NCI-H146 (cell line): Measurements from ENCODE around the gene TBX19.

Experiments
- DNase-seq: peaks from one replicate; lab custom pipeline; 2025; lab: John Stamatoyannopoulos, UW

Gene TBX19

DNA sequence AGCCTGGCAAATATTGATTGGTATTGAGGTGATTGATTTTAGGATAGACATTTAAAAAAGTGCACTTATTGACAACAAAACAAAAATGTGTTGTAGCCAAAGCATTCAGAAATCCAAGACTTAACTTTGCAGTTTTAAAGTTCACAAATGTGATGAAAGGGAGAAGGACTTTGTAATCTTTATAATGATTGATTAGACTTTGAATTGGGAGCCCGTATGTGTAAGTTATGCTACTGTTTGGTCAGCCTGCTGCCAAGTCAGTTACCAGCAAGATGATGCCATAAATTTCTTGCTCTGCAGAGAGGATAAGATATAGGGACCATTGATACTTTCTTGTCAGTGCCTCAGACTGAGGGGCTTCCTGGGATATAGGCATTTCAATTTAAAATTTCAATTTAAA is 39.5 kb downstream of the TBX19 start:
- DNase-seq, result no peak

DNA sequence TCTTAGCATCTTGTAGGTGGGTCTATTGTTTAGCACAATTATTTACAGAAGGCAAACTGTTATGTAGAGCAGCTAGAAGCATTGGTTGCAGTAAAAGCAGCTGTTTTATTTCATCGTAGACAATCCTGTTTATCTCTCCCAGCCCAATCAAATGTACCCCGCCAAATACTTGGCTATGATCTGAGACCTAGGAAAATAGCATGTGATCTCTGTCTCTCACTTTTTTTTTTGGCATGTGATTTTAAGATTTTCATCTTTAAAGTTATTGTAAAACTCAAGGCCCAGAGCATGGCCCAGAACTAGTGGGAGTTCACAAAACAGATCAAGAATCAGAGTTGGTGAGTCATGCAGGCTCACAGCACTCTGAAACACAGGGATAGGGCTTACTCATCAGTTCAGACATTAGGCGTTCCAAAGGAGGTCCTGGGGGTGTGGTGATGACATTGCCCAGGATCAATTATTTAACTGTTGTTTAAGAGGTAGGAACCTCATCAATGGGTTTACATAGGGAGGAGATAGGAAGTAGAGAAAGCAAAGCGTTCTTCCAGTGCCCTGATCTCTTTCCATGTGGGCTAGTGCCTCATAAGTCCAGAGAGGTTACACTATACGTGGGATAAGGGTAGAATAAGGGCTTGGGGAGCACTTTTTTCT is 40.2 kb downstream of the TBX19 start:
- DNase-seq, result no peak

DNA sequence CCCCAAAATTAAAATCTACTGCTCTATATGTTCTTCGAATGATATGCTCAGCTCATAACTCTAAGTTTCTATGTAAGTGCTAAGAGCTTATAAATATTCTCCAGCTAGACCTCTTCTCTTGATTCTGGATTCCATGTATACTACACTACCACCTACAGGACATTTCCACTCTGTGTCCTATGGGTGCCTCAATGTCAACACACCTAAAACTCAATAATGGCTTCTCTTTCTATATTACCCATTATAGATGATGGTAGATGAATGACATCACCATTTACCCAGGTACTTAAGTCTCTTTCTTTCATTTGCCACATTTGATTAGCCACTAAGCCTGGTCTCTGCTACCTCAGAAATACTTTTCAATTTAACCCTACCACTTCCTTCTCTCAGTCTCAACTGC is 41.3 kb downstream of the TBX19 start:
- peak; percentile 18 for DNase-seq

DNA sequence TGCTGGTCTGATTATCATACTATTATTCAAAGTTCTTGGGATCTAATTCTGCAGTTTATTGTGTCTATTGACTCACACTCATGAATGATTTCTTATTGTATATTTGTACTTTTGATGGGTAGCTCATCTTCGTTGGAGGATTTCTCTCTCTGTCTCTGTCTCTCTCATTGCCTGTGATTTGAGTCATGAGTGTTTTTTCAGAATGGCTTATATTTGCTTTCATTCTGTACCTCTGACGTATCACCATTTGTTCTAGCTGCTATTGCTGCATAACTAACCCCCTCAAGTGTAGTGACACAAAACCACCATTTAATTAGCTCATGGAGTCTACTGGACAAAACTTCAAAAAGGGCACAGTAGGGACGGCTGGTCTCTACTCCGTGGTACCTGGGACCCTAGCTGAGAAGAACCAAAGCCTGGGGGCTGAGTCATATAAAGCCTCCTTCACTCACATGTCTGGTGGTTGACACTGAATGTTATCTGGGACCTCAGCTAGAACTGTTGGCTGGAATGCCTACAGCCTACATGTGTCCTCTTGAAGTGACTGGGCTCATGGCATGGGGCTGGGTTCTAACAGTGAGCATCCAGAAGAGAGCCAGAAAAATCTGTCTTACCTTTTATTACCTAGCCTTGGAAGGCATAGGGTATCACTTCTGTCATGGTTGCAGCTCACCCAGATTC is 44.2 kb downstream of the TBX19 start:
- no peak for DNase-seq

DNA sequence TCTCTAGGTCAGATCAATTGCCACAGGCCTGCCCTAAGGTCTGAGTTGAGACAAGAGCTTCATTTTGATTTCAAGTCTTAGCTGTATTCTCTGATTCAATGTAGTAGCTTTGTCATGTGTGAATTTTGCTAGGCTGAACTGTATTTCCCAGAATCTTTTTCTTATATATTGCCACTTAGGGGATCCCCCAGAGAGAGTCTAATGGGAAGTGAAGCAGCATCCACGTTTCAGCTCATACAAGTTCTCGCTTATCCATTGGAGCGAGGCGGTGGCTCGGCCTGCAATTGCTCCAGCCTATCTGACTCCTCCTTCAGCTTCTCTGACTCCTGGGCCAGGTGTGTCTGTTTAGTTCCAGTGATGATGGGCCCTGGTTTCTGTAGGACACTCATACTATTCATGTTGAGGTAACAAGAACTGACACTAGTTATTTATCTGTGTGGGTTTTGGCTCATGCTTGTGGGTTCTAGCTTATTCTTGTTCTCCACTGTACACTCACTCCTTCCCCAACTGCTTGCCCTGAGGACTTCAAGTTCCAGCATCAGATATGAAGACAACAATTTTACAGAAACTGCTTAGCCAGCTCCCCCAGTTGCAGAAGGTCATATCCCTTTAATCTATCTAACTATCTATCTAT is 48.2 kb downstream of the TBX19 start:
- DNase-seq, result no peak

DNA sequence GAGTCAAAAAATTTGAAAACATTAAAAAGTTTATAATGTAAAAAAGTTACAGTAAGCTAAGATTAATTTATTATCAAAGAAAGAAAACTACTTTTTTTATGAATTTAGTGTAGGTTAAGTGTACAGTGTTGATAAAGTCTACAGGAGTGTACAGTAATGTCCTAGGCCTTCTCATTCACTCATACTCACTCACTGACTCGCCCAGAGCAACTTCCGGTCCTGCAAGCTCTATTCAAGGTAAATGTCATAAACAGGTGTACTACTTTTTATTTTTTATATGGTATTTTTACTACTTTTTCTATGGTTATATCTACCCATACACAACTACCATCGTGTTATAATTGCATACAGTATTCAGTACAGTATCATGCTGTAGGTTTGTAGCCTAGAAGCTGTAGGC is 49.6 kb downstream of the TBX19 start:
- no peak for DNase-seq

DNA sequence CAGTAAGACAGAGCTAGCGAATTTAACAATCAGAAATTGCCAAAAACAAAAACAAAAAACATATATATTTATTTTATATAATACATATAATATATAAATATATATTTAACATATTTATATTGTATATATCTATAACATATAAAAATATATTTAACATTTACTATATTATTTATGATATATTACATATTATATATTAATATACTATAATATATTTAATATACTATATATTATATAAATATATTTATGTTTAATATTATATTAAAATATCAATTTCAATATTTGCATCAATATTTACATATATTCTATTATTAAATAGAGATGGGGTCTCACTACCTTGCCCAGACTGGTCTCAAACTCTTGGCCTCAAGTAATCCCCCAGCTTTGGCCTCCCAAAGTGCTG is 50.9 kb downstream of the TBX19 start:
- no peak for DNase-seq

DNA sequence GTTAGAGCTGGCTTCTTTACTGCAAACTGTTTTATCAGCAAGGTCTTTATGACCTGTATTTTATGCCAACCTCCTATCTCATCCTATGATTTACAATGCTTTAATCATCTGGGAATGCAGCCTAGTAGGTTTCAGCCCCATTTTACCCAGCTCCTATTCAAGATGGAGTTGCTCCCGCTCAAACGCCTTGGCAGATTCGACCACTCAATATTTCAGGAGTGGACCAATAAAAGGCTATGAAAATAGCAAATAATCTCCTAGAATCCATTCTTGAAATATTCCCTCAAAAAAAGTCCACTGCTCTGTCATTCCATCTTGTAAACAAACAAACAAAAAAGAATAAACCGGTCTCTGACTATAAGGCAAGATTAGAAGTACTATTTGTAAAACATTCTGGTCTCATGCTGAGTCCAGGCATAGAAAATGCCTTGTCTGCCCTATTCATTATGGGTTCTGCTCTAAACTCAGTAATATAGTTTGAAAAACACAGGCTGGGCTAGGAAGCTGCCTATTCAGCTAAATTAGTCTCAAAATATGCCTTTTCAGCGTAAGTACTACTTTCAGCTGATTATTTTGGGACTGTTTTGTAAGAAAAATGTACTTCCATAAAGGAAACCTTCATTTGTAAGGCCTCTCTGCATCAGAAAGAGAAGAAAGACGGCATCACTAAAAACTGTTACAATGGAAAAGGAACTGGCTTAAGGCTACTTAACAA is 53.0 kb downstream of the TBX19 start:
- DNase-seq, result no peak

DNA sequence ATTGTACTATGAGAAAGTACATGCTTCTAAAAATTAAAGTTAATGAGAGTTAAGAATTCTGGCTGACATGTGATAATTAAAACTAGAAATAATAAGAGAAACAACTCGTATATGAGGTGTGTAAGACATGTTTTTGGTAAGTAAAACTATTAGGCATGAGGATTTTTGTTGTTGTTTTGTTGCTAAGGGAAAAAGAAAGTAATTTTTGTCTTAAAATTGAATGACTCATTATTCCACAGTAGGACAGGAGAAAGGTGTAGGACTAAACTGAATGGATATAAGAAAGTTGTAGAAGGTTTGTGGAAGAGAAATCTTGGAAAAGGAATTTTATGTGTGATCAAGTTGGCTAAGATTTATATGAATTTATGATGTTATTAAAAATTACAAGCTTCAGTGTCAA is 54.8 kb downstream of the TBX19 start:
- DNase-seq, result no peak

DNA sequence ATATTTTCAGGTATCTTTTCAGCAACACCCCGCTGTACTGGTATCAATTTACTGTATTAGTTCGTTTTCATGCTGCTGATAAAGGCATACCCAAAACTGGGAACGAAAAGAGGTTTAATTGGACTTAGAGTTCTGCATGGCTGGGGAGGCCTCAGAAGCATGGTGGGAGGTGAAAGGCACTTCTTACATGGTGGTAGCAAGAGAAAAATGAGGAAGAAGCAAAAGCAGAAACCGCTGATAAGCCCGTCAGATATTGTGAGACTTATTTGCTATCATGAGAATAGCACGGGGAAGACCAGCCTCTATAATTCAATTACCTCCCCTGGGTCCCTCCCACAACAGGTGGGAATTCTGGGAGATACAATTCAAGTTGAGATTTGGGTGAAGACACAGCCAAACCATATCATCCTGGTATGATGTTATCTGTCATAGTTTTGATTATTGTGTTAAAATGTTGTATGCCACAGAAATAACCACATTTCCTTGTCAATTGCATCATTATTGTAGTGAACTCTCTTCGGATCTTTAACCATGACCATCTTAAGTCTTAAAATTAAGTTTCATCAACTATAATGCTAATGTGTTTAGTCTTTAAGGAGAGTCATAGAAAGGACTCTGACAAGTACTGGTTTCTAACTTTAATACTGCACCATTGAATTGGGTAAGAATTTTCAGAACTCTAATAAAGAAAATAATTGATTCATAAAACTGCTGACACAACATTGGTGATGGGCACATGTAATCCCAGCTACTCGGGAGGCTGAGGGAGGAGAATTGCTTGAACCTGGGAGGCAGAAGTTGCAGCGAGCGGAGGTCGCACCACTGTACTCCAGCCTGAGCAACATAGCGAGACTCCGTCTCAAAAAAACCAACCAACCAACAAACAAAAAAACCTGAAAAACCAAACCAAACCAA is 58.2 kb downstream of the TBX19 start:
- DNase-seq, result no peak

DNA sequence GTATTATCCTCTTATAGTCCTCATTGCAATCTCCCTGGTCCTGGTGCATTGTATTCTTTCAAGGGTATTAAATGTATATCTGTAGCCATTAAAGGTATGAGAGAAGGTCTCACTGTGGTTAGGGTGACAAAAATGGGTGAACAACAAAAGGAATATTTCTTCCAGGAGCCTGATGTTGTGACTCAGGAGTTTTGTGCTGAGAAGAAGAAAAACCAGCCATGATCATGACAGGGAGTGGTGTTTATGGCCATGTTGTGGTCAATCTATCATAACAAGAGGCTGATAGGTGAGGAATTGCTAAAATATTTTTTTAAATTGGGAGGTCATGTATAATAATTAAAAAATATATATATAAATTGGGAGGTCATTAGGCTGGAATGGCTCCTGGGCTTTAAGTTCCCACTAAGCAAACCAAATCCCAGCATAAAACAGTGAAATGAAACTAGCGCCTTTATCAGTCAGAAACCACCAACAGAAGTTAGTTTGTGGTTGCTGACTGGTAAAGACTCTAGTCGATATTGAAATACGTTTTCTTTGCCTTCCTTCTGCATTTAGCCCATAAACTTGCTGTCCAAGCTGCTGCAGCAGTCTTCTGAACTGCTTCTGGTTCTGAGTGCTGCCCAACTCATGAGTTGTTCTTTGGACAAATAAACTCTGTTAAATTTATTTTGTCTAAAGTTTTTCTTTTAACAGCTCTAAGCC is 60.3 kb downstream of the TBX19 start:
- DNase-seq, result no peak

DNA sequence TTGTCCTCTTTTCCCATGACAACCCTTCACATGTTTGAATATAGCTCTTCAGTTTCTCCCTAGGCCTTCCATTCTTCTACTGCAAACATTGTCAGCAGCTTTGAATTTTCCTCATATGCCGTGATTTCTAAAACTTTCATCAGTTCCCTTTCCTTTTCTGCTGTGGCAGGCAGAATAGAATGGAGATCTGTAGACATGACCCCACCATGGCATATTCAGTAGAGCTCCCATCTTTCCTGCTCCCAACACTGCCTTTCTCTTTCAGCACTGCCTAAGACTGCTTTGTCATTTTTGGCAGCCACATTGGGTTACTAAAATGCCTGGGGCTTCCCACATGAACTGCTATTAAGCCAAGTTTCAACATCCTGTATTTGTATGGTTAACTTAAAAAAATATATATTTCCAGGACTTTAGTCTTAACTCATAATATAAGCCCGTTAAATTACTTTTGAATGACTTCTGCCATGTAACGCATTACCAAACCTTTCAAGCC is 60.9 kb downstream of the TBX19 start:
- no peak for DNase-seq

DNA sequence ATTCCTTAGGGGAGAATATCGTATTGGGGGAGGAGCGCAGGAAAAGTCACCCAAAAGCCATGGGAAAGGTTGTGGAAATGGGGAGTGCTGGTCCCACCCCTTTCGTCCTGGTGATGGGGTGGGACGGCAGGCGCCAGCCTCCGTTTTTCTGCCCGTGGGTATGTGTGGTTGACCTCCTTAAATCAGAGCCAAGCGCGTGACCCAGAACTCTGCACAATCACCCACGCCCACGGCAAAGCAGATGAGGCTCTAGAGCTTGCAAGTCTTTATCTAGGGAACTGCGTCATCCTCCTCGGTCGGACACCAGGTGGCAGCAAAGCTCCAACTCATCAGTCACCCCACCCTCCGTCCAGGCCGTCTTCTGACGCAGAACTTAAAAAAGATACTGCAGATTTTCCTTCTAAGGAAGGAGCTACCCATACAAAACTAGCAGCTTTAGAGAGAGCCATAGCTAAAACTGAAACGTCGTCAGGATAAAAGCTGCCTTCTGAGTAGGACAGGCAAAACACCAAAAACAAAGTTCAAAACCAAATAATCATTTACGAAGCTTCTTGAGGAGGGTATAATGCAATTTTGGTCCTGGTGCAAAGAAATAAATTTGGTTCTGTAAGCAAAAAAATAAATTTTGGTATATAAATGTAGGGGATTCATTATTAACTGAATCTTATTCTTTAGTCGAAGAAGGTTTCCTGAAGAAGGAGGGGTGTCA is 62.0 kb downstream of the TBX19 start:
- peak; percentile 77 for DNase-seq

DNA sequence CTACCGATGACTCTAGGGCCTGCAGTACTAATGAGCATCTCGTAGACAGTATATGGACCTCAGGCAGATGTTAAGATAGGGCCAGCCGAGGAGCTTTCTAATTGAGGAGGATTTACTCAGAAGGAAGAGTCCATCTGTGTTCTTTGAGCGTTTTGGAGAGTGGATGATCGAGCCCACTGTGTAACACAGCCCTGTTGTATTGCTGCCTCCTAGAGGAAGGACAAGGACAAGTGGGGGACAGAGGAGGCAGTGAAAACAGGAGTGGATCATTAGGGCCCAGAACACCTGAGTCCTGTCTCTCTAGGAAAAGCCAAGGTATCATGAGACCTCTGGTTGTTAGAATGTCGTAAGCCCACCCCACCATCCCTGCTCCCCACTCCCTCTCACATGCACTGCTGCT is 62.9 kb downstream of the TBX19 start:
- DNase-seq, result peak; percentile 16

DNA sequence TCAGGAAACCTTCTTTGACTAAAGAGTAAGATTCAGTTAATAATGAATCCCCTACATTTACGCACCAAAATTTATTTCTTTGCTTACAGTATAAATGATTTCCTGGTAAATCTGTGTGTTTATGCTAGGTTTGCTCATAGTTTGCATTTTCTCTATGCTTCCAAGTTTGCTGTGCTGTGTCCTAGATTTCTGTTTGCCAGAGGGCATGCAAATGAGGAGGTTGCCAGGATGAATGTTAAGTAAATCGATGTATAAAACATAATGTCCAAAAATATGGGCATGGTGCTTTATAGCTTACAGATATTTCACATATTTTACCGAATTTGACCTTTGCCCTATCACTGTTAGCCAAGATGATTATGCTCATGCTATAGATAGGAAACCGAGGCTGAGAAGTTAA is 63.8 kb downstream of the TBX19 start:
- no peak for DNase-seq

DNA sequence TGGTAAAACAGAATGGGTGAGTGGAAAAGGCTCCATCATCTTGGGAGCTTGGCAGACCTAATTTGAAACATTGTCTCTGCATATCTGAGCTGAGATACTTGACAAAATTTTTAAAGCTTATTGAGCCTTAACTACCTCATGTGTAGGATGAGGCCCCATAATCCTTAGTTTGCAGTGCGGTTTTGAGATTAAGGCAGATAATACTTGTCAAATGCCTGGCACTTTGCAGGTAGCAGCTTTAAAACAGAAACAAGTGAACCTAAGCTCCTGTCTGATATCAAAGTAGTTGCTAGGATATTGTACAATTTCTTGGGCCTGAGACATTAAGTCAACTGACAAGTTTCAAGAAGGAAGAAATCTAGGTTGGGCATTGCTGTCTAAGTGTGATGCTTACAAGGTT is 65.3 kb downstream of the TBX19 start:
- DNase-seq, result no peak

DNA sequence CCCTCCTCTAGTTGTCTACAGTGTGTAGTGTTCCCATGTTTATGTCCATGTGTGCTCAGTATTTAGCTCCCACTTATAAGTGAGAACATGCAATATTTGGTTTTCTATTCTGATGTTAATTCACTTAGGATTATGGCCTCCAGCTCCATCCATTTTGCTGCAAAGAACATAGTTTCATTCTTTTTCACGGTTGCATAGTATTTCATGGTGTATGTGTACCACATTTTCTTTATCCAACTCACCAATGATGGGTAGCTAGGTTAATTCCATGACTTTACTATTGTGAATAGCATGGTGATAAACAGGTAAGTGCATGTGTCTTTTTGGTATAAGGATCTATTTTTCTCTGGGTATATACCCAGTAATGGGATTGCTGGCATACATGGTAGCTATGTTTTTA is 67.0 kb downstream of the TBX19 start:
- no peak for DNase-seq

DNA sequence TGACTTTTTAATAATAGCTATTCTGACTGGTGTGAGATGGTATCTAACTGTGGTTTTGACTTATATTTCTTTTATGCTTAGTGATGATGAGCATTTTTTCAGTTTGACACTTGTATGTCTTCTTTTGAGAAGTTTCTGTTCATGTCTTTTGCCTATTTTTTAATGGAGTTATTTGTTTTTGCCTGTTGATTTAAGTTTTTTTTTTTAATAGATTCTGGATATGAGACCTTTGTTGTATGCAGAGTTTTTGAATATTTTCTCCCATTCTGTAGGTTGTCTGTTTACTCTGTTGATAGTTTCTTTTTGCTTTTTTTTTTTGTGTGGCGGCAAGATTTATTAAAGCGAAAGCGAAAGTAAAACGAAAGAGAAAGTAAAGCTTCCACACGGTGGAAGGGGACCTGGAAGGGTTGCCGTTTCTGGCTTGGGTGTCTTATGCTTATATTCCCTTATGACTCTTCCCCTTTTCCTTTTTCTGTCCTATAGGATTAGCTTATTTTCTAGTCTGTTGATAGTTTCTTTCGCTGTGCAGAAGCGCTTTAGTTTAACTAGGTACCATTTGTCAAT is 67.6 kb downstream of the TBX19 start:
- DNase-seq, result no peak

DNA sequence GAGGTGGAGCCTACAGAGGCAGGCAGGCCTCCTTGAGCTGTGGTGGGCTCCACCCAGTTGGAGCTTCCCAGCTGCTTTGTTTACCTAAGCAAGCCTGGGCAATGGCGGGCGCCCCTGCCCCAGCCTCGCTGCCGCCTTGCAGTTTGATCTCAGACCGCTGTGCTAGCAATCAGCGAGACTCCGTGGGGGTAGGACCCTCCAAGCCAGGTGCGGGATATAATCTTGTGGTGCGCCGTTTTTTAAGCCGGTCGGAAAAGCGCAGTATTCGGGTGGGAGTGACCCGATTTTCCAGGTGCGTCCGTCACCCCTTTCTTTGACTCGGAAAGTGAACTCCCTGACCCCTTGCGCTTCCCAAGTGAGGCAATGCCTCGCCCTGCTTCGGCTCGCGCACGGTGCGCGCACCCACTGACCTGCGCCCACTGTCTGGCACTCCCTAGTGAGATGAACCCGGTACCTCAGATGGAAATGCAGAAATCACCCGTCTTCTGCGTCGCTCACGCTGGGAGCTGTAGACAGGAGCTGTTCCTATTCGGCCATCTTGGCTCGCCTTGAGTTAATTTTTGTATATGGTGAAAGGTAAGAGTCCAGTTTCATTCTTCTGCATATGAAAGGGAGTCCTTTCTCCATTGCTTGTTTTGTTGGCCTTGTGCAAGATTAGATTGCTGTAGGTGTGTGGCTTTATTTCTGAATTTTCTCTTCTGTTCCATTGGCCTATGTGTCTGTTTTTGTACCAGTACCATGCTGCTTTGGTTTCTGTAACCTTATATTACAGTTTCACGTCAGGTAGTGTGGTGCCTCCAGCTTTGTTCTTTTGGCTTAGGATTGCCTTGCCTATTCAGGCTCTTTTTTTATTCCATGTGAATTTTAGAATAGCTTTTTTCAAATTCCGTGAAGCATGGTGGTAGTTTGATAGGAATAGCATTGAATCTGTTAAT is 73.9 kb downstream of the TBX19 start:
- peak; percentile 27 for DNase-seq
